Tibial nerve (tissue), 4 donors: ENCODE data around the gene LAT.

Experiments used
- EP300 ChIP-seq, 2 donors: sonication (generic); formaldehyde crosslinking; IDR thresholded peaks; one replicate each; pipeline ENCODE4 v1.6.1; 2017; ENCODE audit warnings: antibody characterized with exemption in 2 of 2, mild to moderate bottlenecking in 1 of 2
- POLR2A ChIP-seq, 2 donors: fragments of 450-650 bp; IDR thresholded peaks; one replicate each; pipeline ENCODE4 v1.6.1; 2017; ENCODE audit warnings: antibody characterized with exemption in 2 of 2, mild to moderate bottlenecking in 2 of 2, moderate library complexity in 2 of 2
- TF ChIP-seq, protein P1 (sequence below), 5 experiments: fragments of 200-600 bp in 3 of 5; fragments of 450-650 bp in 2 of 5; sonication (generic) in 3 of 5; IDR thresholded peaks; one replicate each; pipeline ENCODE4 v1.5.1; 2016 to 2019; ENCODE audit warnings: antibody characterized with exemption in 5 of 5, mild to moderate bottlenecking in 3 of 5, moderate library complexity in 2 of 5

DNA sequence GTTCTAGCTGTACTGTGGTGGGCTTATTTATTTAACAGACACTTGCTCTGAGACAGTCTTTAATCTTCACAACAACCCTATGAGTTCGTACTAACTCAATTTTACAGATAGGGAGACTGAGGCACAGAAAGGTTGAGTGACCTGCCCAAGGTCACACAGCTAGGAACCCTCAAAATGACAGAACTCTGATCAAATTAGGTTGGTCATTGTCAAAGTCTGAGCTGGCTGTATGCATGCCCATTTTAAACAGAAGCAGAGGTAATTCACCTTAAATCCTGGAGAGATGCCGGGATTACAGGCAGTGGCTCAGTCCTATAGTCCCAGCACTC lies 24.9 kb downstream of the LAT start:
- TF ChIP-seq POLR2A (IDR thresholded peaks at IDR 0.05) (no peak), EP300 (IDR thresholded peaks at IDR 0.05) (no peak)
- TF ChIP-seq, protein P1, sequence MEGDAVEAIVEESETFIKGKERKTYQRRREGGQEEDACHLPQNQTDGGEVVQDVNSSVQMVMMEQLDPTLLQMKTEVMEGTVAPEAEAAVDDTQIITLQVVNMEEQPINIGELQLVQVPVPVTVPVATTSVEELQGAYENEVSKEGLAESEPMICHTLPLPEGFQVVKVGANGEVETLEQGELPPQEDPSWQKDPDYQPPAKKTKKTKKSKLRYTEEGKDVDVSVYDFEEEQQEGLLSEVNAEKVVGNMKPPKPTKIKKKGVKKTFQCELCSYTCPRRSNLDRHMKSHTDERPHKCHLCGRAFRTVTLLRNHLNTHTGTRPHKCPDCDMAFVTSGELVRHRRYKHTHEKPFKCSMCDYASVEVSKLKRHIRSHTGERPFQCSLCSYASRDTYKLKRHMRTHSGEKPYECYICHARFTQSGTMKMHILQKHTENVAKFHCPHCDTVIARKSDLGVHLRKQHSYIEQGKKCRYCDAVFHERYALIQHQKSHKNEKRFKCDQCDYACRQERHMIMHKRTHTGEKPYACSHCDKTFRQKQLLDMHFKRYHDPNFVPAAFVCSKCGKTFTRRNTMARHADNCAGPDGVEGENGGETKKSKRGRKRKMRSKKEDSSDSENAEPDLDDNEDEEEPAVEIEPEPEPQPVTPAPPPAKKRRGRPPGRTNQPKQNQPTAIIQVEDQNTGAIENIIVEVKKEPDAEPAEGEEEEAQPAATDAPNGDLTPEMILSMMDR (IDR thresholded peaks at IDR 0.05): no peak
